Measurements from ENCODE around the gene NTN1.

Gene NTN1

GRCh38 chr17:9221147-9221921 is 200.0 kb downstream of the NTN1 start:
- Histone ChIP-seq H3K9me3 (ENCODE audit: control extremely low read depth in 1 of 5, control insufficient read depth in 4 of 5, insufficient read depth in 2 of 5, low read depth in 1 of 5, low read length in 4 of 5) (peaks cover 0 to 2% (median 0%) of the 10 kb centered on the region in 5 experiments), H3K4me1 (ENCODE audit: control extremely low read depth in 1 of 4, control insufficient read depth in 4 of 4, insufficient read depth in 4 of 4, low read length in 3 of 4) (no peaks in the 10 kb centered on the region), H3K36me3 (ENCODE audit: control insufficient read depth in 4 of 4, insufficient read depth in 4 of 4, low read length in 3 of 4) (no peaks in the 10 kb centered on the region), H3K27me3 (replicated peaks in 2 of 5; ENCODE audit: control insufficient read depth in 4 of 5, insufficient read depth in 5 of 5, low read length in 4 of 5) (no peaks in the 10 kb centered on the region), H3K27ac (ENCODE audit: insufficient read depth in 1 of 2, low read depth in 1 of 2, low read length in 2 of 2, poor library complexity in 1 of 2, severe bottlenecking in 2 of 2) (no peak overlapping the region), H3K4me3 (ENCODE audit: control insufficient read depth in 1 of 7, extremely low read depth in 1 of 7, insufficient read depth in 4 of 7, low read depth in 2 of 7, low read length in 6 of 7) (no peak overlapping the region)
- ChIA-PET POLR2A (no interaction called here), CTCF (no interaction called here)
- no peak for DNase-seq
- WGBS (ENCODE audit: insufficient coverage) = 99% methylated on average over 24 of the region's 25 CpGs

DNA sequence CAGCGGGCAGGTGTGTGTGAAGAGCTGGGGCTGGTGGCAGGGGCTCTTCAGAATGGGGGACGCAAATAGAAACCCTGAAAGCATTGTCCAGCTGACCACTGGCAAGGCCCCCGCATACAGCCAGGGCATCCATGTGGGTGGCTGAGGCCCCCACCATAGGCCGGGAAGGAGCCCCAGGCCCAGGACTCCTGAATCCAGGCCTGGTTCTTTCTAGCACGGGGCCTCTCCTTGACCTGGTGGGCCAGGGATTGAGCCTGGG is 200.5 kb downstream of the NTN1 start:
- Histone ChIP-seq H3K36me3 (ENCODE audit: control insufficient read depth in 4 of 4, insufficient read depth in 4 of 4, low read length in 3 of 4) (no peaks in the 10 kb centered on the region), H3K27me3 (replicated peaks in 2 of 5; ENCODE audit: control insufficient read depth in 4 of 5, insufficient read depth in 5 of 5, low read length in 4 of 5) (no peaks in the 10 kb centered on the region), H3K9me3 (ENCODE audit: control extremely low read depth in 1 of 5, control insufficient read depth in 4 of 5, insufficient read depth in 2 of 5, low read depth in 1 of 5, low read length in 4 of 5) (no peaks in the 10 kb centered on the region), H3K4me3 (ENCODE audit: control insufficient read depth in 1 of 7, extremely low read depth in 1 of 7, insufficient read depth in 4 of 7, low read depth in 2 of 7, low read length in 6 of 7) (no peak overlapping the region), H3K4me1 (ENCODE audit: control extremely low read depth in 1 of 4, control insufficient read depth in 4 of 4, insufficient read depth in 4 of 4, low read length in 3 of 4) (no peaks in the 10 kb centered on the region), H3K27ac (ENCODE audit: insufficient read depth in 1 of 2, low read depth in 1 of 2, low read length in 2 of 2, poor library complexity in 1 of 2, severe bottlenecking in 2 of 2) (no peak overlapping the region)
- WGBS (ENCODE audit: insufficient coverage) = 98% methylated on average over 4 of the region's 5 CpGs
- DNase-seq = no peak
- ChIA-PET CTCF (no interaction called here), POLR2A (no interaction called here)

- H3K9me3 ChIP-seq (ENCODE audit: control extremely low read depth in 1 of 5, control insufficient read depth in 4 of 5, insufficient read depth in 2 of 5, low read depth in 1 of 5, low read length in 4 of 5) = no peaks in the 10 kb centered on the region
- no peak overlapping the region for H3K27ac ChIP-seq (ENCODE audit: insufficient read depth in 1 of 2, low read depth in 1 of 2, low read length in 2 of 2, poor library complexity in 1 of 2, severe bottlenecking in 2 of 2)
- H3K36me3 ChIP-seq (ENCODE audit: control insufficient read depth in 4 of 4, insufficient read depth in 4 of 4, low read length in 3 of 4) = no peaks in the 10 kb centered on the region
- DNase-seq = no peak
- ChIA-PET CTCF (interaction anchor here (2.1 kb wide), 1 partner anchor 14 kb away, joined by 4 read pairs; no protein-coding TSS in a partner anchor), POLR2A (no interaction called here)
- no peaks in the 10 kb centered on the region for H3K27me3 ChIP-seq (replicated peaks in 2 of 5; ENCODE audit: control insufficient read depth in 4 of 5, insufficient read depth in 5 of 5, low read length in 4 of 5)
- WGBS (ENCODE audit: insufficient coverage) = 67% methylated on average over 3 of the region's 8 CpGs
- H3K4me1 ChIP-seq (ENCODE audit: control extremely low read depth in 1 of 4, control insufficient read depth in 4 of 4, insufficient read depth in 4 of 4, low read length in 3 of 4) = no peaks in the 10 kb centered on the region
- H3K4me3 ChIP-seq (ENCODE audit: control insufficient read depth in 1 of 7, extremely low read depth in 1 of 7, insufficient read depth in 4 of 7, low read depth in 2 of 7, low read length in 6 of 7) = no peak overlapping the region
Observed at GRCh38 chr17:9223531-9223930, 202.2 kb downstream of the NTN1 start.

GRCh38 chr17:9224485-9224884 is 203.2 kb downstream of the NTN1 start:
- ChIA-PET CTCF (no interaction called here), POLR2A (no interaction called here)
- WGBS (ENCODE audit: insufficient coverage) = 98% methylated on average over 4 of the region's 7 CpGs
- no peaks in the 10 kb centered on the region for H3K4me1 ChIP-seq (ENCODE audit: control extremely low read depth in 1 of 4, control insufficient read depth in 4 of 4, insufficient read depth in 4 of 4, low read length in 3 of 4)
- H3K36me3 ChIP-seq (ENCODE audit: control insufficient read depth in 4 of 4, insufficient read depth in 4 of 4, low read length in 3 of 4) = no peaks in the 10 kb centered on the region
- H3K27ac ChIP-seq (ENCODE audit: insufficient read depth in 1 of 2, low read depth in 1 of 2, low read length in 2 of 2, poor library complexity in 1 of 2, severe bottlenecking in 2 of 2) = no peak overlapping the region
- H3K9me3 ChIP-seq (ENCODE audit: control extremely low read depth in 1 of 5, control insufficient read depth in 4 of 5, insufficient read depth in 2 of 5, low read depth in 1 of 5, low read length in 4 of 5) = no peaks in the 10 kb centered on the region
- no peak overlapping the region for H3K4me3 ChIP-seq (ENCODE audit: control insufficient read depth in 1 of 7, extremely low read depth in 1 of 7, insufficient read depth in 4 of 7, low read depth in 2 of 7, low read length in 6 of 7)
- DNase-seq = no peak
- no peaks in the 10 kb centered on the region for H3K27me3 ChIP-seq (replicated peaks in 2 of 5; ENCODE audit: control insufficient read depth in 4 of 5, insufficient read depth in 5 of 5, low read length in 4 of 5)

DNA sequence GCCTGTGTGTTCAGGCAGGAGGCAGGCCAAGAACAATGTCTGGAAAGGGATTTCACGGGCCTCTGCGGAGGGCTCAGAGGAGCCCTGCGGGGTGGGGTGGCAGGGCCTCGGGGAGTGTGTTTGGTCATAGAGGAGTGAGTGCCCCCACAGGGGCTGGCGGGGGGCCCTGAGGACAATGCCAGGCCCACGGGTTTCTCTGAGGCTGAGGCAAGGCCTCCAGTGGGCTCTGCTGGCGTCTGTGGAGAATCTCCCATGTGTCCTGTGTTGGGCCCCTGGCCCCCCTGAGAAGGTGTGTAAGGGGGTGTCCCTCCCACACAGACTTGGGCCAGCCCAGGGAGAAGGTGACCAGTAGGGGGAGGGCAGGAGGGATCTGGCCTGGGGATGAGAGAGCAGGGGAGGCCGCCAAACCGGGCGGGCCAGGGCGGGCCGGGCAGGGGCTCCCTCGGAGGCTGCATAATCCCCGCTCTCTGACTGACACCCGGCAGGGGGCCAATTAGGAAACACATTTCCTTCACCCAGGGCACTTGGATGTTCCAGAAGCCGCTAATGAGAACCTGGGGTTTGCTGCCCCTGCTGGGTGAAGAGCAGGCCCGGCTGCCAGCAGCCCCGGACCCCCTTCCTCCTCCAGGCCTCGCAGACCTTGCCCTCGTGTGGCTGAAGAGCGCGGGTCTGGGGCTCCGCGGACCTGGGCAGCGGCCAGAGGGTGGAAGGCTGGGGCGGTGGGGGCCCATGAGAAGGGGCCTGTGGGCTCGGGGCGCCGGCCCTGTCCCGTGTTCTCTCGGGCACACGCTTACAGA is 204.2 kb downstream of the NTN1 start:
- 96% methylated on average over 18 of the region's 32 CpGs for WGBS (ENCODE audit: insufficient coverage)
- Histone ChIP-seq H3K27me3 (replicated peaks in 2 of 5; ENCODE audit: control insufficient read depth in 4 of 5, insufficient read depth in 5 of 5, low read length in 4 of 5) (no peaks in the 10 kb centered on the region), H3K27ac (ENCODE audit: insufficient read depth in 1 of 2, low read depth in 1 of 2, low read length in 2 of 2, poor library complexity in 1 of 2, severe bottlenecking in 2 of 2) (no peak overlapping the region), H3K9me3 (ENCODE audit: control extremely low read depth in 1 of 5, control insufficient read depth in 4 of 5, insufficient read depth in 2 of 5, low read depth in 1 of 5, low read length in 4 of 5) (no peaks in the 10 kb centered on the region), H3K4me3 (ENCODE audit: control insufficient read depth in 1 of 7, extremely low read depth in 1 of 7, insufficient read depth in 4 of 7, low read depth in 2 of 7, low read length in 6 of 7) (no peak overlapping the region), H3K4me1 (ENCODE audit: control extremely low read depth in 1 of 4, control insufficient read depth in 4 of 4, insufficient read depth in 4 of 4, low read length in 3 of 4) (no peaks in the 10 kb centered on the region), H3K36me3 (ENCODE audit: control insufficient read depth in 4 of 4, insufficient read depth in 4 of 4, low read length in 3 of 4) (no peaks in the 10 kb centered on the region)
- ChIA-PET CTCF (no interaction called here), POLR2A (no interaction called here)
- DNase-seq = no peak

DNA sequence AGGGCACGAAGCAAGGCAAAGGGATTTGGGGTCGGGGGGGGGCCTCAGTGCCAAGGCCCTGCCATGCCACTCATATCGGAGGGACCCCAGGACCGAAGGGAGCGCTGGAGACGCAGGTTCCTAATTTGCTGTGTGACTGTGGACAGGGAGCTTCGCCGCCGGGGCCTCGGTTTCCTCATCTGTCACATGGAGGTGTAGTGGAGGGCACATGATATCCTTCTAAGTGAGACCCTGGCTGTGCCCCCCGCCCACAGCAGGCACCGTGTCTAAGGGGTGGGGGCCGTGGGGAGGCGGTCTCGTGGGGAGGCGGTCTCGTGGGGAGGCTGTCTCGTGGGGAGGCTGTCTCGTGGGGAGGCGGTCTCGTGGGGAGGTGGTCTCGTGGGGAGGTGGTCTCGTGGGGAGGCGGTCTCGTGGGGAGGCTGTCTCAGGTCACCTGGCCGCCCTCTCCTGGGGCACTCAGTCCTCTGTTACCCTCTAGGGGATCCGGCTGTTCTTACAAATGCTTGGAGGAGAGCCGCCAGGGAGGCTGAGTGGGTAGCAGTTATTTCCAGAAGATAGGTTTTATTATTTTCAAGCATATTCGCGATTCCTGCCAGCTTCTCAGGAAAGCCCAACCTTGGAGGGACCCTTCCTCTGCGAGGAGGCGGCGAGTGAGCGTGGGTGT is 205.0 kb downstream of the NTN1 start:
- no peaks in the 10 kb centered on the region for H3K9me3 ChIP-seq (ENCODE audit: control extremely low read depth in 1 of 5, control insufficient read depth in 4 of 5, insufficient read depth in 2 of 5, low read depth in 1 of 5, low read length in 4 of 5)
- no peak for DNase-seq
- CTCF ChIA-PET = no interaction called here
- WGBS (ENCODE audit: insufficient coverage) = 86% methylated on average over 29 of the region's 34 CpGs
- POLR2A ChIA-PET = no interaction called here
- H3K36me3 ChIP-seq (ENCODE audit: control insufficient read depth in 4 of 4, insufficient read depth in 4 of 4, low read length in 3 of 4) = no peaks in the 10 kb centered on the region
- no peak overlapping the region for H3K27ac ChIP-seq (ENCODE audit: insufficient read depth in 1 of 2, low read depth in 1 of 2, low read length in 2 of 2, poor library complexity in 1 of 2, severe bottlenecking in 2 of 2)
- H3K27me3 ChIP-seq (replicated peaks in 2 of 5; ENCODE audit: control insufficient read depth in 4 of 5, insufficient read depth in 5 of 5, low read length in 4 of 5) = no peaks in the 10 kb centered on the region
- peaks cover 0 to 4% (median 1%) of the 10 kb centered on the region in 4 experiments for H3K4me1 ChIP-seq (ENCODE audit: control extremely low read depth in 1 of 4, control insufficient read depth in 4 of 4, insufficient read depth in 4 of 4, low read length in 3 of 4)
- H3K4me3 ChIP-seq (ENCODE audit: control insufficient read depth in 1 of 7, extremely low read depth in 1 of 7, insufficient read depth in 4 of 7, low read depth in 2 of 7, low read length in 6 of 7) = no peak overlapping the region

DNA sequence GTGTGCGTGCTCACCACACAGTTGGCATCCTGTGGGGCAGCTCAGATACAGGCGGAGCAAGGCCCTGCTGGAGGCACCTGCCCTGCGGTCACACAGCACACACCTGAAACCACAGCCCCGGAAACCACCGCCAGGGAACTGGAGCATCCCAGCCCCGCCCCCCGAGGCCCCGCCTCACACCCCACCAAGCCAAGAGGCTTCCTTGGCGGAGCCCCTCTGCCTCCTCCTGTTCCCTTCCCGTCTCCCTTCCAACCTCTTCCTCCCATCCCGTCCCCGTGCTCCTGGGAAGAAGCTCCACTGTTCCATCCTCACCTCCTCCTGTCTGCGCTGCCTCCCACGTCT is 205.5 kb downstream of the NTN1 start:
- no peaks in the 10 kb centered on the region for H3K36me3 ChIP-seq (ENCODE audit: control insufficient read depth in 4 of 4, insufficient read depth in 4 of 4, low read length in 3 of 4)
- no peak overlapping the region for H3K4me3 ChIP-seq (ENCODE audit: control insufficient read depth in 1 of 7, extremely low read depth in 1 of 7, insufficient read depth in 4 of 7, low read depth in 2 of 7, low read length in 6 of 7)
- no peak for DNase-seq
- H3K4me1 ChIP-seq (ENCODE audit: control extremely low read depth in 1 of 4, control insufficient read depth in 4 of 4, insufficient read depth in 4 of 4, low read length in 3 of 4) = peaks cover 0 to 5% (median 2%) of the 10 kb centered on the region in 4 experiments
- no peak overlapping the region for H3K27ac ChIP-seq (ENCODE audit: insufficient read depth in 1 of 2, low read depth in 1 of 2, low read length in 2 of 2, poor library complexity in 1 of 2, severe bottlenecking in 2 of 2)
- no peaks in the 10 kb centered on the region for H3K9me3 ChIP-seq (ENCODE audit: control extremely low read depth in 1 of 5, control insufficient read depth in 4 of 5, insufficient read depth in 2 of 5, low read depth in 1 of 5, low read length in 4 of 5)
- ChIA-PET POLR2A (no interaction called here), CTCF (no interaction called here)
- H3K27me3 ChIP-seq (replicated peaks in 2 of 5; ENCODE audit: control insufficient read depth in 4 of 5, insufficient read depth in 5 of 5, low read length in 4 of 5) = no peaks in the 10 kb centered on the region
- WGBS (ENCODE audit: insufficient coverage) = 80% methylated on average over 12 of the region's 14 CpGs

Data from common myeloid progenitor, CD34-positive (primary cell).